Measurements from ENCODE around the gene RABEPK.
"Not testable (repeated sequence)": the region's sequence is repeated elsewhere in the genome, so short reads cannot be mapped to it uniquely, and the experiment has no call there.

Gene RABEPK

DNA sequence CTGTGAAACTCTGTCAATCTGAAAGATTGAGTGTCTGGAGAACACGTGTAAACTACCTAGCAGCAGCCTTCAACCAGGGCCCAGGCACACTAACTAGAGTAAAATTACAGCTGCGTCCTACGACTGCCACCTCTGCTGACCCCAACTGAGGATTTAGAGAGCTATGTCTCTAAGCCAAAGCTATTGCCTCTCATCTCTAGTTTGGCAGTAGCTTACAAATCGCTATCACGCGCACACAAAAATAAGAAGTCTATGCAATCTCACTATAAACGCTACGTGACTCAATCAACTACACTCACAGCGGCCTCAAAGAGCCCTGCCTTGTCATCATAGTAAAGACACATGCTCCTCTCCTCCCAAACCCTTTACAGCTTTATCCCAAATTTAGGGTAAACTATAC is 19.5 kb upstream of the RABEPK start:
- H3K27ac ChIP-seq (ENCODE audit: insufficient read depth in 1 of 2, low read depth in 1 of 2, low read length in 2 of 2, poor library complexity in 1 of 2, severe bottlenecking in 2 of 2), result no peak overlapping the region
- H3K36me3 ChIP-seq (ENCODE audit: control insufficient read depth in 4 of 4, insufficient read depth in 4 of 4, low read length in 3 of 4), result peaks cover 0 to 5% (median 4%) of the 10 kb centered on the region in 4 experiments
- no peaks in the 10 kb centered on the region for H3K27me3 ChIP-seq (replicated peaks in 2 of 5; ENCODE audit: control insufficient read depth in 4 of 5, insufficient read depth in 5 of 5, low read length in 4 of 5)
- H3K9me3 ChIP-seq (ENCODE audit: control extremely low read depth in 1 of 5, control insufficient read depth in 4 of 5, insufficient read depth in 2 of 5, low read depth in 1 of 5, low read length in 4 of 5), result no peaks in the 10 kb centered on the region
- CTCF ChIA-PET, result no interaction called here
- WGBS (ENCODE audit: insufficient coverage), result 97% methylated on average over 9 of the region's 9 CpGs
- peaks cover 0 to 3% (median 0%) of the 10 kb centered on the region in 4 experiments for H3K4me1 ChIP-seq (ENCODE audit: control extremely low read depth in 1 of 4, control insufficient read depth in 4 of 4, insufficient read depth in 4 of 4, low read length in 3 of 4)
- H3K4me3 ChIP-seq (ENCODE audit: control insufficient read depth in 1 of 7, extremely low read depth in 1 of 7, insufficient read depth in 4 of 7, low read depth in 2 of 7, low read length in 6 of 7), result no peak overlapping the region
- DNase-seq, result no peak
- POLR2A ChIA-PET, result no interaction called here

DNA sequence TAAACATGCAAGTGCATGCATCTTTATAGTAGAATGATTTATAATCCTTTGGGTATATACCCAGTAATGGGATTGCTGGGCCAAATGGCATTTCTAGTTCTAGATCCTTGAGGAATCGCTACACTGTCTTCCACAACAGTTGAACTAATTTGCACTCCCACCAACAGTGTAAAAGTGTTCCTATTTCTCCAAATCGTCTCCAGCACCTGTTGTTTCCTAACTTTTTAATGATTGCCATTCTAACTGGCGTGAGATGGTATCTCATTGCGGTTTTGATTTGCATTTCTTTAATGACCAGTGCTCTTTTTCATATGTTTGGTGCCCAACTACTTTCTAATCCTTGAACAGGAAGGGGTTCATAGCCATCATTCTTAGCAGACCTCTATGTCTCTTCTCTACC is 18.6 kb upstream of the RABEPK start:
- CTCF ChIA-PET, result interaction anchor here (1.9 kb wide), 1 partner anchor 14 kb away, joined by 4 read pairs; no protein-coding TSS in a partner anchor
- DNase-seq, result not testable (repeated sequence)

DNA sequence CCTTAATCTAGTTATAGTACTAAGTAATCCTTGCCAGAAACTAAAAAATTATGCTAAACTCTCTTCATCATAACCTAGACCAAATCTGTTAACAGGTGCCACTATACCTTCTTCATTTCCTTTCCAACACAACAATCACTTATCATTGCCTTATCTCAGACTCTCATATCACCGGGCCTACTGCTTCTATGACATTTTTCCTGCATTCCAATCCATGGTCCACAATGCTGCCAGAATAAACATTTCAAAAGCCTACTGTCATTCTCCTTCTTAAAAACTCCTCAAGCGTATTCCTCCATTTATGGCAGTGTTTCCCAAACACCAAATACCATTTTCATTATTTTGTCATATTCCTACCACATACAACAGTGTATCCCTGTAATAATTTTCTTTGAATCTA is 17.3 kb upstream of the RABEPK start:
- H3K36me3 ChIP-seq (ENCODE audit: control insufficient read depth in 4 of 4, insufficient read depth in 4 of 4, low read length in 3 of 4), result peaks cover 0 to 6% (median 4%) of the 10 kb centered on the region in 4 experiments
- POLR2A ChIA-PET, result no interaction called here
- no peaks in the 10 kb centered on the region for H3K9me3 ChIP-seq (ENCODE audit: control extremely low read depth in 1 of 5, control insufficient read depth in 4 of 5, insufficient read depth in 2 of 5, low read depth in 1 of 5, low read length in 4 of 5)
- no peak overlapping the region for H3K4me3 ChIP-seq (ENCODE audit: control insufficient read depth in 1 of 7, extremely low read depth in 1 of 7, insufficient read depth in 4 of 7, low read depth in 2 of 7, low read length in 6 of 7)
- H3K27ac ChIP-seq (ENCODE audit: insufficient read depth in 1 of 2, low read depth in 1 of 2, low read length in 2 of 2, poor library complexity in 1 of 2, severe bottlenecking in 2 of 2), result no peak overlapping the region
- whole genome bisulfite sequencing (ENCODE audit: insufficient coverage), result 75% methylated on average over 1 of the region's 2 CpGs
- H3K27me3 ChIP-seq (replicated peaks in 2 of 5; ENCODE audit: control insufficient read depth in 4 of 5, insufficient read depth in 5 of 5, low read length in 4 of 5), result no peaks in the 10 kb centered on the region
- no peak for DNase-seq
- CTCF ChIA-PET, result interaction anchor here (1.9 kb wide), 1 partner anchor 15 kb away, joined by 4 read pairs; no protein-coding TSS in a partner anchor
- peaks cover 0 to 11% (median 7%) of the 10 kb centered on the region in 4 experiments for H3K4me1 ChIP-seq (ENCODE audit: control extremely low read depth in 1 of 4, control insufficient read depth in 4 of 4, insufficient read depth in 4 of 4, low read length in 3 of 4)

More for the DNA sequence above, 18.6 kb upstream of the RABEPK start:
- not testable (repeated sequence) for H3K4me3 ChIP-seq (ENCODE audit: control insufficient read depth in 1 of 7, extremely low read depth in 1 of 7, insufficient read depth in 4 of 7, low read depth in 2 of 7, low read length in 6 of 7); H3K36me3 ChIP-seq (ENCODE audit: control insufficient read depth in 4 of 4, insufficient read depth in 4 of 4, low read length in 3 of 4); H3K9me3 ChIP-seq (ENCODE audit: control extremely low read depth in 1 of 5, control insufficient read depth in 4 of 5, insufficient read depth in 2 of 5, low read depth in 1 of 5, low read length in 4 of 5); H3K4me1 ChIP-seq (ENCODE audit: control extremely low read depth in 1 of 4, control insufficient read depth in 4 of 4, insufficient read depth in 4 of 4, low read length in 3 of 4); H3K27me3 ChIP-seq (replicated peaks in 2 of 5; ENCODE audit: control insufficient read depth in 4 of 5, insufficient read depth in 5 of 5, low read length in 4 of 5); H3K27ac ChIP-seq (ENCODE audit: insufficient read depth in 1 of 2, low read depth in 1 of 2, low read length in 2 of 2, poor library complexity in 1 of 2, severe bottlenecking in 2 of 2)
- POLR2A ChIA-PET, result interaction anchor here (0.8 kb wide), 1 partner anchor 53 kb away, joined by 5 read pairs; no protein-coding TSS in a partner anchor
- WGBS (ENCODE audit: insufficient coverage), result 89% methylated on average over 4 of the region's 4 CpGs

DNA sequence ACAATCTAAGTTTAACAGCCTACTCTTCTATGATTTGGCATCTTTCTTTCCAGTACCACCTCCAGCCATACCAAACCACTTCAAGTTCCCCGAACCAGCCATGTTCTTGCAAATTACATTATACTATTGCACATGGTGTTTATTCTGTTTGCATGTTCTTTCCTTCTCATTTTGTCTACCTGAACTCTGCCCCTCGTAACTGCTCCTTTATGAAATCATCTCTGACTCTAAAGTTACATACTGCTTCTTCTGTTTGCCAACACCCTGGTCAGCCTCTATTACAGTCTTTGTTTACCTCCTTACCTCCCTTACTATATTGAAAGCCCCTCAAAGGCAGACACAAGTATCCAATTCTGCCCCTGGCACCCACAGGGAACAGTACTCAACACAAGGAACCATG is 16.8 kb upstream of the RABEPK start:
- no peak overlapping the region for H3K27ac ChIP-seq (ENCODE audit: insufficient read depth in 1 of 2, low read depth in 1 of 2, low read length in 2 of 2, poor library complexity in 1 of 2, severe bottlenecking in 2 of 2)
- H3K4me1 ChIP-seq (ENCODE audit: control extremely low read depth in 1 of 4, control insufficient read depth in 4 of 4, insufficient read depth in 4 of 4, low read length in 3 of 4), result peaks cover 0 to 16% (median 11%) of the 10 kb centered on the region in 4 experiments
- DNase-seq, result no peak
- no peaks in the 10 kb centered on the region for H3K9me3 ChIP-seq (ENCODE audit: control extremely low read depth in 1 of 5, control insufficient read depth in 4 of 5, insufficient read depth in 2 of 5, low read depth in 1 of 5, low read length in 4 of 5)
- 100% methylated on average over 1 of the region's 2 CpGs for WGBS (ENCODE audit: insufficient coverage)
- ChIA-PET POLR2A (no interaction called here), CTCF (interaction anchor here (1.9 kb wide), 1 partner anchor 16 kb away, joined by 4 read pairs; no protein-coding TSS in a partner anchor)
- peaks cover 0 to 6% (median 3%) of the 10 kb centered on the region in 4 experiments for H3K36me3 ChIP-seq (ENCODE audit: control insufficient read depth in 4 of 4, insufficient read depth in 4 of 4, low read length in 3 of 4)
- no peak overlapping the region for H3K4me3 ChIP-seq (ENCODE audit: control insufficient read depth in 1 of 7, extremely low read depth in 1 of 7, insufficient read depth in 4 of 7, low read depth in 2 of 7, low read length in 6 of 7)
- H3K27me3 ChIP-seq (replicated peaks in 2 of 5; ENCODE audit: control insufficient read depth in 4 of 5, insufficient read depth in 5 of 5, low read length in 4 of 5), result no peaks in the 10 kb centered on the region

DNA sequence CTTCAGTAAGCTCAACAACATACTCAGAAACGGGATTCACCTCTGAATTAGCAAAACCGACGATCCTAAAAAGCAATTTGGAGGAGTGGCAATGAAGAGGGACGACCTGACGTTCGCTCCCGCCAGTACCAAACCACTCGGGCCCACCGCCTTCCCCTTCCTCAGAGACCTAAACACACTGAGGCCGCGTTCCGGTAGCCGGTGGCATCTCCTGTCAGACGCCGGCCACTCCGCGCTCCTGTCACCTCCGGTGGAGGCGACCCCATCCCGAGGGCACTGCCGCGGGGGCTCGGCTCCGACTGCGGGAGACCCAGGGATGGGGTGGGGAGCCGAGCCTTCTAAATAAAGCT is 11.4 kb upstream of the RABEPK start:
- H3K27ac ChIP-seq (ENCODE audit: insufficient read depth in 1 of 2, low read depth in 1 of 2, low read length in 2 of 2, poor library complexity in 1 of 2, severe bottlenecking in 2 of 2), result peak overlapping the region; percentile 95 to 98
- H3K27me3 ChIP-seq (replicated peaks in 2 of 5; ENCODE audit: control insufficient read depth in 4 of 5, insufficient read depth in 5 of 5, low read length in 4 of 5), result no peaks in the 10 kb centered on the region
- under 1% methylated on average over 16 of the region's 26 CpGs for WGBS (ENCODE audit: insufficient coverage)
- H3K4me1 ChIP-seq (ENCODE audit: control extremely low read depth in 1 of 4, control insufficient read depth in 4 of 4, insufficient read depth in 4 of 4, low read length in 3 of 4), result peaks cover 9 to 29% (median 19%) of the 10 kb centered on the region in 4 experiments
- H3K9me3 ChIP-seq (ENCODE audit: control extremely low read depth in 1 of 5, control insufficient read depth in 4 of 5, insufficient read depth in 2 of 5, low read depth in 1 of 5, low read length in 4 of 5), result no peaks in the 10 kb centered on the region
- peak overlapping the region; percentile 90 to 99 (median 93) for H3K4me3 ChIP-seq (ENCODE audit: control insufficient read depth in 1 of 7, extremely low read depth in 1 of 7, insufficient read depth in 4 of 7, low read depth in 2 of 7, low read length in 6 of 7)
- DNase-seq, result peak; percentile 34 to 68 (median 52)
- CTCF ChIA-PET, result interaction anchor here (0.9 to 1.4 kb wide), 3 partner anchors 13 to 45 kb away, joined by 3 to 4 read pairs (median 3); no protein-coding TSS in a partner anchor
- H3K36me3 ChIP-seq (ENCODE audit: control insufficient read depth in 4 of 4, insufficient read depth in 4 of 4, low read length in 3 of 4), result peaks cover 0 to 2% (median under 1%) of the 10 kb centered on the region in 4 experiments
- POLR2A ChIA-PET, result no interaction called here

DNA sequence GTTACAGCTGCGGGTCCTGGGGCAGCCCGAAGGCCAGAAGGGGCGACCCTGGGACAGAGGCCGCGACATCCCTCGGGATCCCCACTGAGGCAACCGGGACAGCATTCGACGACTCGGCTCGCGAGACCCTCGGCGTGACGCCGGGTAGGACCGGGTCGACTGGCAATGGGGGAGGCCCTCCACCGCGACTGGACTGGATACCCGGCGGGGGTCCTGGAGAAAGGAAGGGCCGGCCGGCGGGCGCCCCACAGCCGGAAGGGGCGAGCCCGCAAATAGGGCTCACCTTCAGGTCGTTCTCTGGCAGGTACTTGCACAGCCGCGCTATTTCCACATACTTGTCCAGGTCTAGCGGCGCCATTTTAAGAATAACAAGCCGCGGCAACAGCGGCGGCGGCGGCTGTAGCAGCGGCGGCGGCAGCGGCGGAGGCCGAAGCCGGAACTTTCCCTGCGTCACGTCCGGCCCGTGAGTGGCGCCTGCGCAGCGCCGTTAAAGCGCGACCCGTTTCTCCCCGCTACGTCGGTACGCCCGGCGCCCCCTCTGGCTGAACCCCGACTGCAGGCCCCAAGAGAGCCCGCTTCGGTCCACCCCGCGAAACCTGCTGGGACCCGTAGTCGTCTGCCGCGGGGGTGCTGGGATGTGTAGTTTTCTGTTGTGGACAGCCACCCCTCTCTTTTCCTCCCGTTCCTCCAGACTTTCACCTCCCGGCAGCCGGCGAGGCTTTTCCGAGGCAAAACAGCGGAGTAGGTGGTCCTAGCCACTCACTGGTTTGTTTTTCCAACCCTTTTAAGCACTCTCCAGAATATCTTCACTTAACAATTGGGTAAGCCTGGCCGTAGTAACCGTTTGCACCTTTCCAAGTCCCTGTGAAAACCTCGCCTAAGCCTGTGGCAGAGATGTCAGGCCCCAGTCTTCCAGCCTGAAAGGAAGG is 10.7 kb upstream of the RABEPK start, which contains the start of gene PPP6C:
Gene PPP6C (minus strand): TSS at position 443 of the 929 bp plus-strand sequence. CDS start 85 bp downstream, at position 358.
- peaks cover 9 to 29% (median 19%) of the 10 kb centered on the region in 4 experiments for H3K4me1 ChIP-seq (ENCODE audit: control extremely low read depth in 1 of 4, control insufficient read depth in 4 of 4, insufficient read depth in 4 of 4, low read length in 3 of 4)
- peaks cover 0 to 2% (median 0%) of the 10 kb centered on the region in 4 experiments for H3K36me3 ChIP-seq (ENCODE audit: control insufficient read depth in 4 of 4, insufficient read depth in 4 of 4, low read length in 3 of 4)
- CTCF ChIA-PET, result interaction anchor here (0.7 to 1.4 kb wide), 7 partner anchors 11 to 419 kb away, joined by 3 to 5 read pairs (median 3); partner anchors contain the start of gene NR6A1
- H3K4me3 ChIP-seq (ENCODE audit: control insufficient read depth in 1 of 7, extremely low read depth in 1 of 7, insufficient read depth in 4 of 7, low read depth in 2 of 7, low read length in 6 of 7), result peak within 1 kb of the TSS; percentile 90 to 99 (median 93)
- WGBS (ENCODE audit: insufficient coverage), result under 1% methylated on average over 67 of the region's 82 CpGs
- peak; percentile 97 to 99 (median 99) for DNase-seq
- no peaks in the 10 kb centered on the region for H3K9me3 ChIP-seq (ENCODE audit: control extremely low read depth in 1 of 5, control insufficient read depth in 4 of 5, insufficient read depth in 2 of 5, low read depth in 1 of 5, low read length in 4 of 5)
- POLR2A ChIA-PET, result interaction anchor here (1.2 kb wide), 1 partner anchor 9 kb away, joined by 3 read pairs; no protein-coding TSS in a partner anchor
- no peaks in the 10 kb centered on the region for H3K27me3 ChIP-seq (replicated peaks in 2 of 5; ENCODE audit: control insufficient read depth in 4 of 5, insufficient read depth in 5 of 5, low read length in 4 of 5)
- H3K27ac ChIP-seq (ENCODE audit: insufficient read depth in 1 of 2, low read depth in 1 of 2, low read length in 2 of 2, poor library complexity in 1 of 2, severe bottlenecking in 2 of 2), result peak within 1 kb of the TSS; percentile 95 to 98

Data from common myeloid progenitor, CD34-positive (primary cell).